Measurements from ENCODE around the gene AGBL1.

GRCh38 chr15:86541540-86541939 lies 461.9 kb downstream of the AGBL1 start:
- no peak for TF ChIP-seq POLR2A (IDR thresholded peaks at IDR 0.05; ENCODE audit: low read depth, low read length)
- TF ChIP-seq TAF1 (IDR thresholded peaks at IDR 0.05; ENCODE audit: borderline replicate concordance, low read depth, low read length), result no peak

Data from GM12892 (cell line).